K562 (cell line): Measurements from ENCODE around the gene PATL1. TPM values are rescaled to one million over a fixed set of nuclear protein-coding genes. Genes with fewer than 3 reads are reported as not detected.

Source experiments
- BDP1 ChIP-seq: IDR thresholded peaks from 3 replicates; pipeline ENCODE4 v1.6.1; 2011; ENCODE audit not compliant: insufficient read length, insufficient read depth
- CGGBP1 ChIP-seq: fragments of 250-450 bp; sonication (Bioruptor Pico); IDR thresholded peaks from 2 replicates; pipeline ENCODE4 v1.9.0; 2021; ENCODE audit warnings: mild to moderate bottlenecking
- HDAC2 ChIP-seq: fragments of 450-650 bp; IDR thresholded peaks from 2 replicates; pipeline ENCODE4 v1.6.1; 2016; ENCODE audit warnings: mild to moderate bottlenecking
- HNRNPLL ChIP-seq: fragments of 200-400 bp; formaldehyde crosslinking; IDR thresholded peaks from 2 replicates; pipeline ENCODE4 v1.6.1; 2017; ENCODE audit warnings: low read length, low read depth, mild to moderate bottlenecking; ENCODE audit not compliant: poor library complexity, severe bottlenecking
- KAT7 ChIP-seq: sonication (generic); formaldehyde crosslinking; IDR thresholded peaks from 2 replicates; pipeline ENCODE4 v1.8.0; 2022; ENCODE audit warnings: missing genetic modification reagents, mild to moderate bottlenecking, borderline replicate concordance
- KLF1 ChIP-seq: fragments of 450-650 bp; IDR thresholded peaks from 2 replicates; pipeline ENCODE4 v1.6.1; 2016; ENCODE audit warnings: missing genetic modification characterization, missing compliant biosample characterization
- NKRF ChIP-seq: fragments of 450-650 bp; IDR thresholded peaks from 2 replicates; pipeline ENCODE4 v1.6.1; 2016; ENCODE audit warnings: borderline replicate concordance
- NONO ChIP-seq, 2 experiments: fragments of 200-400 bp in 1 of 2; fragments of 450-650 bp in 1 of 2; formaldehyde crosslinking in 1 of 2; IDR thresholded peaks; 2 replicates each; pipeline ENCODE4 v1.6.1; 2017; ENCODE audit warnings: low read depth in 2 of 2, mild to moderate bottlenecking in 2 of 2, moderate library complexity in 2 of 2, low read length in 1 of 2
- PATZ1 ChIP-seq: fragments of 250-450 bp; sonication (Bioruptor Pico); IDR thresholded peaks from 2 replicates; pipeline ENCODE4 v1.5.0; 2020; ENCODE audit warnings: mild to moderate bottlenecking, borderline replicate concordance
- PKNOX1 ChIP-seq: fragments of 450-650 bp; IDR thresholded peaks from 2 replicates; pipeline ENCODE4 v1.6.1; 2016
- SLC30A9 ChIP-seq: fragments of 250-450 bp; sonication (Bioruptor Pico); IDR thresholded peaks from 2 replicates; pipeline ENCODE4 v1.8.0; 2022; ENCODE audit warnings: mild to moderate bottlenecking, moderate library complexity
- STAT6 ChIP-seq: sonication (generic); formaldehyde crosslinking; IDR thresholded peaks from 2 replicates; pipeline ENCODE4 v1.8.1; 2023; ENCODE audit warnings: mild to moderate bottlenecking, missing genetic modification reagents
- SUPT5H ChIP-seq: fragments of 450-650 bp; IDR thresholded peaks from 2 replicates; pipeline ENCODE4 v1.6.1; 2016
- TARDBP ChIP-seq: fragments of 450-650 bp; IDR thresholded peaks from 2 replicates; pipeline ENCODE4 v1.6.1; 2016
- TCF7 ChIP-seq: sonication (generic); IDR thresholded peaks from 2 replicates; pipeline ENCODE4 v1.6.1; 2016; ENCODE audit warnings: antibody characterized with exemption, borderline replicate concordance
- ZNF24 ChIP-seq: fragments of 450-650 bp; IDR thresholded peaks from 2 replicates; pipeline ENCODE4 v1.6.1; 2016
- ZNF277 ChIP-seq: fragments of 250-450 bp; sonication (Bioruptor Pico); IDR thresholded peaks from 2 replicates; pipeline ENCODE4 v1.8.0; 2022; ENCODE audit warnings: inconsistent platforms, mild to moderate bottlenecking, moderate library complexity, borderline replicate concordance
- ZNF354B ChIP-seq: fragments of 250-450 bp; sonication (Bioruptor Pico); IDR thresholded peaks from 2 replicates; pipeline ENCODE4 v1.4.0; 2020
- ZNF780A ChIP-seq: fragments of 250-450 bp; sonication (Bioruptor Pico); IDR thresholded peaks from 2 replicates; pipeline ENCODE4 v1.5.0; 2021; ENCODE audit warnings: mild to moderate bottlenecking
- polyA plus RNA-seq, 8 experiments: library from polyadenylated mRNA; depleted of rRNA in 4 of 8; stranded (reverse) in 5 of 8; unstranded in 3 of 8; fragments of >200 nt; fragmentation: Nextera tagmentation in 2 of 8; fragmentation: Illumina TruSeq in 1 of 8; extraction: Ambion mirVana in 2 of 8; extraction: Trizol in 1 of 8; gene quantifications; 2 replicates each; pipeline versions ENCODE4 v1.2.1 to v1.2.3, GENCODE V29; 2011 to 2014; ENCODE audit warnings: inconsistent platforms in 1 of 8, missing spikeins in 1 of 8
- total RNA-seq, 7 experiments: library from RNA; depleted of rRNA in 6 of 7; stranded (reverse); fragments of >200 nt in 6 of 7; fragmentation: Illumina TruSeq in 2 of 7; extraction: Trizol in 2 of 7; gene quantifications; 2 replicates each; pipeline versions ENCODE4 v1.2.1 to v1.2.3, GENCODE V29; 2011 to 2021; ENCODE audit warnings: low replicate concordance in 1 of 7

PATL1 gene
- total and polyA plus RNA-seq, 9 of the 15 experiments (the other 6 are each of a cell fraction or from before 2014, with no cell fraction given): 3.2 to 48.0 (median 16.4) TPM

- TF ChIP-seq STAT6 (no peak), ZNF277 (CRISPR knock-in tag) (no peak), TCF7 (no peak), KAT7 (CRISPR knock-in tag) (no peak), HDAC2 (0 out of 2 replicates have a peak, but pooled peaks have one; percentile 18), CGGBP1 (CRISPR knock-in tag) (no peak), ZNF780A (CRISPR knock-in tag) (no peak), SUPT5H (no peak; the same call in 1 of the 2 replicates), TARDBP (no peak), ZNF24 (no peak), BDP1 (no peak), SLC30A9 (no peak), NKRF (peak; percentile 67; the same call in 1 of the 2 replicates), PATZ1 (CRISPR knock-in tag) (no peak), KLF1 (0 out of 2 replicates have a peak, but pooled peaks have one; percentile 27), ZNF354B (CRISPR knock-in tag) (no peak), HNRNPLL (no peak), NONO (IDR thresholded peaks at IDR 0.05; ENCODE audit: low read depth in 2 of 2, low read length in 1 of 2) (no peak), PKNOX1 (0 out of 2 replicates have a peak, but pooled peaks have one; percentile 8)
Observed at GRCh38 chr11:59614277-59615119, 54.3 kb downstream of the PATL1 start (continued).
